Stimulated activated CD8-positive, alpha-beta memory T cell treated with anti-CD3 and anti-CD28 coated beads, Interleukin-2, amount 100 ng/mL, for 1 hour (primary cell): Measurements from ENCODE around the gene ZNF738.

Source experiments
- DNase-seq, 2 donors: peaks; one replicate each; pipeline ENCODE4 v3.0.0-alpha.2; 2020; ENCODE audit warnings: low read depth in 2 of 2

Gene ZNF738

DNA sequence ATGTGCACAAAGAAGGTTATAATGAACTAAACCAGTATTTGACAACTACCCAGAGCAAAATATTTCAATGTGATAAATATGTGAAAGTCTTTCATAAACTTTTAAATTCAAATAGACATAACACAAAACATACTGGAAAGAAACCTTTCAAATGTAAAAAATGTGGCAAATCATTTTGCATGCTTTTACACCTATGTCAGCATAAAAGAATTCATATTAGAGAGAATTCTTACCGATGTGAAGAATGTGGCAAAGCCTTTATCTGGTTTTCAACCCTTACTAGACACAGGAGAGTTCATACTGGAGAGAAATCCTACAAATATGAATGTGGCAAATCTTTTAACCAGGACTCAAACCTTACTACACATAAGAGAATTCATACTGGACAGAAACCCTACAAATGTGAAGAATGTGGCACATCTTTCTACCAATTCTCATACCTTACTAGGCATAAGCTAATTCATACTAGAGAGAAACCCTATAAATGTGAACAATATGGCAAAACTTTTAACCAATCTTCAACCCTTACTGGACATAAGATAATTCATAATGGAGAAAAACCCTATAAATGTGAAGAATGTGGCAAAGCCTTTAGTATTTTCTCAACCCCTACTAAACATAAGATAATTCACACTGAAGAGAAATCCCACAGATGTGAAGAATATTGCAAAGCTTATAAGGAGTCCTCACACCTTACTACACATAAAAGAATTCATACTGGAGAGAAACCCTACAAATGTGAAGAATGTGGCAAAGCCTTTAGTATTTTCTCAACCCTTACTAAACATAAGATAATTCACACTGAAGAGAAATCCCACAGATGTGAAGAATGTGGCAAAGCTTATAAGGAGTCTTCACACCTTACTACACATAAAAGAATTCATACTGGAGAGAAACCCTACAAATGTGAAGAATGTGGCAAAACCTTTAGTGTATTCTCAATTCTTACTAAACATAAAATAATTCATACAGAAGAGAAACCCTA, 64.5 kb downstream of the ZNF738 start:
- no peak for DNase-seq
